Thyroid gland (tissue), 4 donors: ENCODE data around the gene PCGF3. TPM values are rescaled to one million over a fixed set of nuclear protein-coding genes. Genes with fewer than 3 reads are reported as not detected.
"Not testable (repeated sequence)": the region's sequence is repeated elsewhere in the genome, so short reads cannot be mapped to it uniquely, and the experiment has no call there.

Experiments used
- DNase-seq, 2 donors: peaks; one replicate each; pipeline ENCODE4 v3.0.0-alpha.2; 2019
- H3K27ac ChIP-seq, 3 donors: fragments of 200-600 bp; sonication (generic); 1 replicate in 2 of 3; 2 replicates in 1 of 3; pipeline ENCODE4 v1.5.1; 2016 to 2019; ENCODE audit warnings: mild to moderate bottlenecking in 1 of 3, moderate library complexity in 1 of 3
- H3K27me3 ChIP-seq: fragments of 200-600 bp; sonication (generic); one replicate; pipeline ENCODE4 v1.5.1; 2019
- H3K36me3 ChIP-seq, 2 donors: fragments of 200-600 bp; sonication (generic); one replicate each; pipeline ENCODE4 v1.5.1; 2016 to 2019
- H3K4me1 ChIP-seq, 2 donors: fragments of 200-600 bp; sonication (generic); one replicate each; pipeline ENCODE4 v1.5.1; 2017 to 2019
- H3K4me3 ChIP-seq, 3 donors: fragments of 200-600 bp; sonication (generic); replicated peaks in 1 of 3; 1 replicate in 2 of 3; 2 replicates in 1 of 3; pipeline ENCODE4 v1.5.1; 2016; ENCODE audit warnings: mild to moderate bottlenecking in 1 of 3
- H3K9me3 ChIP-seq: fragments of 200-600 bp; sonication (generic); one replicate; pipeline ENCODE4 v1.5.1; 2017
- POLR2A ChIP-seq, 2 donors: fragments of 450-650 bp; IDR thresholded peaks; one replicate each; pipeline ENCODE4 v1.6.1; 2017; ENCODE audit warnings: antibody characterized with exemption in 2 of 2, mild to moderate bottlenecking in 2 of 2, moderate library complexity in 1 of 2
- WGBS, 2 donors: methylation state at CpG; one replicate each; pipeline ENCODE4 v1.1.5; 2017; 5-methylcytosine and 5-hydroxymethylcytosine counted together
- intact Hi-C: fragments of 100-400 bp; cut with DNase I; formaldehyde crosslinking; loops from one replicate; pipeline ENCODE4 v1.15.1; 2023
- total RNA-seq, 4 donors: library from RNA; depleted of rRNA; stranded (reverse); fragments of >200 nt; gene quantifications; one replicate each; pipeline ENCODE4 v1.2.3, GENCODE V29; 2016
- TF ChIP-seq, protein P1 (sequence below), 6 experiments: fragments of 200-600 bp in 3 of 6; fragments of 450-650 bp in 3 of 6; sonication (generic) in 3 of 6; IDR thresholded peaks; one replicate each; pipeline ENCODE4 v1.5.1; 2016 to 2019; ENCODE audit warnings: antibody characterized with exemption in 6 of 6, mild to moderate bottlenecking in 2 of 6, inconsistent platforms in 1 of 6, moderate library complexity in 1 of 6

The PCGF3 gene
- total RNA-seq, 4 donors from 2014 or later: 41.4 to 60.0 (median 50.2) TPM

DNA sequence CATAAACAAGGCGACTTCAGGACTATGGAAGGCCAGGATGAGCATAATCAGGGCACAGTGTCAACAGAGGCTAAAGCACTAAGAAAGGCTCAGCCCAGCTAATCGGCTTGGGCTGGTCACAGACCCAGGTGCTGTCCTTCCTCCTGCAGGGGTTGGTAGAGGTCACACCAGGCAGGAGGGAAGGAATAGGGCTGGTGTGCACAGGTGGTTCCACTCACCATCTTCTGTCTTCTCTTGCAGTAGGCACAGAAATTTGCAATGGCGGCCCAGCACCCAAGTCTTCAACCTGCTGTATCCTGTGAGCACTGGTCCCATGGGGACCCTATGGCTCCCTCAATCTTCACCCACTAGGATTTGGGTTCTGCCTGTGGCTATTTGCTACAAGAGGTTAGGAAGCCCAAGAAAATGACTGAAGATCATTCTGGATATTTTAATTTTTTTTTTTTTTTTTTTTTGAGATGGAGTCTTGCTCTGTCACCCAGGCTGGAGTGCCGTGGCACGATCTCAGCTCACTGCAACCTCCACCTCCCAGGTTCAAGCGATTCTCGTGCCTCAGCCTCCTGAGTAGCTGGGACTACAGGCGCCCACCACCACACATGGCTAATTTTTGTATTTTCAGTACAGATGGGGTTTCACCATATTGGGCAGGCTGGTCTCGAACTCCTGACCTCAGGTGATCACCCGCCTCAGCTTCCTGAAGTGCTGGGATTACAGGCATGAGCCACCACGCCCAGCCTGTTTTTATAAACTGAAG lies 35.6 kb upstream of the PCGF3 start:
- intact Hi-C loops: not testable (repeated sequence)
- peaks cover 11 to 13% of the 10 kb centered on the region in 2 donors for H3K36me3 ChIP-seq

GRCh38 chr4:671769-672168 lies 33.9 kb upstream of the PCGF3 start:
- Histone ChIP-seq H3K36me3 (peaks cover 11 to 13% of the 10 kb centered on the region in 2 donors), H3K4me1 (peaks cover 15 to 18% of the 10 kb centered on the region in 2 donors), H3K27me3 (no peaks in the 10 kb centered on the region), H3K27ac (no peak overlapping the region), H3K9me3 (no peaks in the 10 kb centered on the region), H3K4me3 (no peak overlapping the region)
- DNase-seq: no peak
- intact Hi-C loops: no loop called here
- WGBS, 2 donors: 94 to 100% methylated on average over 3 of the region's 3 CpGs
- no peak for TF ChIP-seq POLR2A (IDR thresholded peaks at IDR 0.05)
- TF ChIP-seq, protein P1, sequence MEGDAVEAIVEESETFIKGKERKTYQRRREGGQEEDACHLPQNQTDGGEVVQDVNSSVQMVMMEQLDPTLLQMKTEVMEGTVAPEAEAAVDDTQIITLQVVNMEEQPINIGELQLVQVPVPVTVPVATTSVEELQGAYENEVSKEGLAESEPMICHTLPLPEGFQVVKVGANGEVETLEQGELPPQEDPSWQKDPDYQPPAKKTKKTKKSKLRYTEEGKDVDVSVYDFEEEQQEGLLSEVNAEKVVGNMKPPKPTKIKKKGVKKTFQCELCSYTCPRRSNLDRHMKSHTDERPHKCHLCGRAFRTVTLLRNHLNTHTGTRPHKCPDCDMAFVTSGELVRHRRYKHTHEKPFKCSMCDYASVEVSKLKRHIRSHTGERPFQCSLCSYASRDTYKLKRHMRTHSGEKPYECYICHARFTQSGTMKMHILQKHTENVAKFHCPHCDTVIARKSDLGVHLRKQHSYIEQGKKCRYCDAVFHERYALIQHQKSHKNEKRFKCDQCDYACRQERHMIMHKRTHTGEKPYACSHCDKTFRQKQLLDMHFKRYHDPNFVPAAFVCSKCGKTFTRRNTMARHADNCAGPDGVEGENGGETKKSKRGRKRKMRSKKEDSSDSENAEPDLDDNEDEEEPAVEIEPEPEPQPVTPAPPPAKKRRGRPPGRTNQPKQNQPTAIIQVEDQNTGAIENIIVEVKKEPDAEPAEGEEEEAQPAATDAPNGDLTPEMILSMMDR (IDR thresholded peaks at IDR 0.05): no peak

More for the DNA sequence above, 35.6 kb upstream of the PCGF3 start:
- H3K4me1 ChIP-seq: peaks cover 11% of the 10 kb centered on the region in 2 donors
- H3K27ac ChIP-seq, H3K9me3 ChIP-seq, H3K27me3 ChIP-seq, H3K4me3 ChIP-seq, DNase-seq: not testable (repeated sequence)
- peak in 1 of 2 donors; percentile 4 for TF ChIP-seq POLR2A (IDR thresholded peaks at IDR 0.05)
- 93 to 94% methylated on average over 11 of the region's 11 CpGs for WGBS, 2 donors

DNA sequence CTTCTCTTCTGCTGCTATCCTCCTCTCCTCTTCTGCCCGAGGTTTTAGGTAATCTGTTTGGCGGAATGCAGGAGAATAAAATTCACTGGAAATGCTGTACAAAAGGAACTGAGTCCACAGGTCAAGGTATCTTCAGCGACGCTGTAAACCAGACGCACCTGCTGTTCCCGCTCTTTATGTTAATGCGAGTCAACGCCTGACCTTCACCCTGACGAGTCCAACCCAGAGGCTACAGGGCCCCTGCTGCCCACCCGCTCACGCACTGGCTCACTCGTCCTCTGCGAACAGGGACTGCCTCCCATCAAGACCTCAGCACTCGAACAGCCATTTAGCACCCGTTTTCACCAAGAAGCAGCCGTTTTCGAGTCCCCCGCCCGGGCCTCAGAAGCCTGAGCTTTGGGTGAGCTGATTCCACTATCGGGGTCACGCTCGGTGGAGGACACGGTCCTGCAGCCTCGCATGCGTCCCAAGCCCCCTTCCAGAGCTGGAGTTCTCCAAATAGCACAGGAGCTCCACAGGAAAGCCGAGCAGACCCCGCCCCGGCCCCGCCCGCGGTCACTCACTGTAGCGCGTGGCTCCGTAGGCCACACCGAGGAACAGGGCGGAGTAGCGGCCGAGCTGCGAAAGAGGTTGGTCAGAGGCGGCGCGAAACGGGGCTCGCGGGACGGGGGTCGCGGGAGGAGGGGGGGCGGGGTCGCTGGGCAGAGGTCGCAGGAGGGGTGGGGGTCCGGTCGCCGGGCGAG lies 32.1 kb upstream of the PCGF3 start:
- Histone ChIP-seq H3K9me3 (no peaks in the 10 kb centered on the region), H3K27ac (peak overlapping the region; percentile 20 to 93 (median 22)), H3K4me3 (peak overlapping the region; percentile 39 to 88 (median 81)), H3K4me1 (peaks cover 15 to 18% of the 10 kb centered on the region in 2 donors), H3K36me3 (peaks cover 11 to 13% of the 10 kb centered on the region in 2 donors), H3K27me3 (no peaks in the 10 kb centered on the region)
- peak; percentile 34 to 49 for DNase-seq
- 14 to 15% methylated on average over 25 to 33 of the region's 55 CpGs for WGBS, 2 donors
- intact Hi-C loops: no loop called here
- no peak for TF ChIP-seq POLR2A (IDR thresholded peaks at IDR 0.05)
- TF ChIP-seq, protein P1 (IDR thresholded peaks at IDR 0.05): no peak

DNA sequence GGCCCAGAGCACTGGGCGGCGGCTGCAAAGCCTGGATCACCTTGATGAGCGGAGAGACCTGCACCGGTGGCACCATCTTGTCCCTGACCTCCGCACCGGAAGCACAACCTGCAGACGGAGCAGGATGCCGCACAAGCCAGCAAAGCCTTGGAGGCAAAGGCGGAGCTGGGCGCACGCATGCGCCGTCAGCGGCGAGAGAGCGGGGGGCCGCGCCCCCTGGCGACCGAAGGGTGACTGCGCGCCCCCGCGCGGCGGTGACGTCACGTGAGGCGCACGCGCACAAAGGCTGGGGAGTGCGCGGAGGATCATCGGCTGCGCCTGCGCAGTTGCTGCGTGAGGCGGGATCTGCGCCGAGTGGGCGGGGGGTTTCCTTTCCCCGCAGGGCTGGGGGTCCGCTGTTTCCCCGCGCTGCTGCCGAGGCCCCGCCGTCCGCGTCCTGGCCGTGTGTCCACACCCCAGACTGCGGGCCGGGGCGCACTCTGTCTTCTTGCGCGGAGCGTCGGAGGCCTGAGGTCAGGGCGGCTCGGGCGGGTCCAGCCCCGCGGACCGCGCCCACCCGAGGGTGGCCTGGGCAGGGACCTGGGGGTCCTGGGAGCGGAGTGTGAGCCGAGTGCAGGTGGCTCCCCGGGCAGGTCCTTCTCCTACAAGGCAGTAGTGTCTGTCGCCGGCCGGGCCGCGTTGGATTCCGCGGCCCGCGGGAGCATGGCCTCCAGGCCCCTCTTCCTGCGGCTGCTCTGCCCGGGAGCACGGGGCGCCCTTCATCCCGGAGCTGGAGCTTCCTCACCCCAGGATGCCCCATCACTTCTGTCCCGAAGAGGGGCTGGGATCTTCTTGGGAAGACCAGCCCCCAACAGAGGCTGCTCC lies 31.2 kb upstream of the PCGF3 start, which contains the start of the genes ATP5ME and MYL5:
TSS of gene ATP5ME (minus strand) at position 105 of the 864 bp plus-strand sequence. CDS start at position 76, 29 bp downstream.
TSS of gene MYL5 (plus strand) at position 371 of the 864 bp plus-strand sequence. CDS start 3,485 bp downstream, outside the sequence.
- WGBS, 2 donors: 2% methylated on average over 8 to 44 of the region's 84 CpGs

More for the DNA sequence above, 31.2 kb upstream of the PCGF3 start, which contains the start of the genes ATP5ME and MYL5:
- DNase-seq: peak; percentile 97 to 98
- Histone ChIP-seq H3K36me3 (peaks cover 11 to 13% of the 10 kb centered on the region in 2 donors), H3K27me3 (no peaks in the 10 kb centered on the region), H3K4me1 (peaks cover 15 to 18% of the 10 kb centered on the region in 2 donors), H3K27ac (peak within 1 kb of the TSS; percentile 87 to 93 (median 89)), H3K9me3 (no peaks in the 10 kb centered on the region), H3K4me3 (peak within 1 kb of the TSS; percentile 83 to 92 (median 88))
- intact Hi-C loops: no loop called here
- TF ChIP-seq POLR2A (IDR thresholded peaks at IDR 0.05): peak; percentile 70 to 90
- TF ChIP-seq, protein P1 (IDR thresholded peaks at IDR 0.05): peak; percentile 42 to 97 (median 72)
